Spleen (tissue), 11 donors: ENCODE results near the gene UIMC1. TPM values are rescaled to one million over a fixed set of nuclear protein-coding genes. Genes with fewer than 3 reads are reported as not detected.

Source experiments
- DNase-seq: peaks from one replicate; pipeline ENCODE4 v3.0.0-alpha.2; 2020
- H3K27ac ChIP-seq, 8 donors: fragments of 200-600 bp; sonication (generic) in 7 of 8; 1 replicate in 4 of 8; 2 replicates in 4 of 8; pipeline versions ENCODE4 v1.5.0 to v1.8.0; 2016 to 2021; ENCODE audit warnings: inconsistent platforms in 4 of 8, mild to moderate bottlenecking in 4 of 8, moderate library complexity in 1 of 8
- H3K27me3 ChIP-seq, 7 donors: fragments of 200-600 bp; sonication (generic) in 6 of 7; replicated peaks in 1 of 7; 1 replicate in 4 of 7; 2 replicates in 3 of 7; pipeline versions ENCODE4 v1.5.0 to v1.8.0; 2016 to 2021; ENCODE audit warnings: inconsistent platforms in 3 of 7, mild to moderate bottlenecking in 1 of 7
- H3K36me3 ChIP-seq, 6 donors: fragments of 200-600 bp; sonication (generic) in 5 of 6; 1 replicate in 4 of 6; 2 replicates in 2 of 6; pipeline versions ENCODE4 v1.5.0 to v1.8.0; 2016 to 2021; ENCODE audit warnings: inconsistent platforms in 2 of 6
- H3K4me1 ChIP-seq, 6 donors: fragments of 200-600 bp; sonication (generic) in 5 of 6; 1 replicate in 3 of 6; 2 replicates in 3 of 6; pipeline versions ENCODE4 v1.5.0 to v1.8.0; 2016 to 2021; ENCODE audit warnings: inconsistent platforms in 3 of 6
- H3K4me3 ChIP-seq, 8 donors: fragments of 200-600 bp; sonication (generic) in 7 of 8; 1 replicate in 4 of 8; 2 replicates in 4 of 8; pipeline versions ENCODE4 v1.5.0 to v1.8.0; 2016 to 2021; ENCODE audit warnings: inconsistent platforms in 4 of 8, mild to moderate bottlenecking in 4 of 8, moderate library complexity in 2 of 8
- H3K9me3 ChIP-seq, 8 donors: fragments of 200-600 bp; sonication (generic) in 7 of 8; 1 replicate in 4 of 8; 2 replicates in 4 of 8; pipeline versions ENCODE4 v1.5.0 to v1.8.0; 2016 to 2021; ENCODE audit warnings: inconsistent platforms in 4 of 8
- POLR2A ChIP-seq, 3 donors: fragments of 450-650 bp; IDR thresholded peaks; one replicate each; pipeline ENCODE4 v1.5.1; 2017; ENCODE audit warnings: antibody characterized with exemption in 3 of 3, mild to moderate bottlenecking in 1 of 3
- POLR2AphosphoS5 ChIP-seq, 3 donors: sonication (generic); formaldehyde crosslinking; IDR thresholded peaks; one replicate each; pipeline ENCODE4 v1.5.1; 2017; ENCODE audit warnings: antibody characterized with exemption in 3 of 3
- WGBS, 5 donors: extraction: QIAGEN DNeasy Blood & Tissue Kit in 3 of 5; methylation state at CpG; one replicate each; pipeline versions ENCODE4 v1.1.5 to v1.1.7; 2013 to 2018; 5-methylcytosine and 5-hydroxymethylcytosine counted together
- intact Hi-C: fragments of 100-400 bp; cut with DNase I; formaldehyde crosslinking; loops from one replicate; pipeline ENCODE4 v1.15.0; 2023; ENCODE audit warnings: low total_unique reads
- polyA plus RNA-seq, 3 donors: library from polyadenylated mRNA; stranded (reverse); fragments of 200-250 nt; gene quantifications; one replicate each; pipeline ENCODE4 v1.2.1, GENCODE V29; 2013
- total RNA-seq, 7 donors: library from RNA; depleted of rRNA in 3 of 7; stranded (reverse); fragments of >200 nt in 3 of 7; fragmentation: NEBNext Ultra II Directional in 4 of 7; extraction: Animal tissue kit (Norgen Biotek cat#: 25700) in 4 of 7; gene quantifications; one replicate each; pipeline versions ENCODE4 v1.1.0 to v1.2.1, GENCODE V29; 2016 to 2021
- TF ChIP-seq, protein P1 (sequence below), 11 experiments: fragments of 200-600 bp in 7 of 11; fragments of 450-650 bp in 4 of 11; sonication (generic) in 4 of 11; IDR thresholded peaks in 8 of 11; conservative IDR thresholded peaks in 3 of 11; 1 replicate in 7 of 11; 2 replicates in 4 of 11; pipeline versions ENCODE4 v1.4.0 to v1.8.0; 2016 to 2021; ENCODE audit warnings: antibody characterized with exemption in 11 of 11, inconsistent platforms in 4 of 11, mild to moderate bottlenecking in 1 of 11
- donor health status: healthy with polysubstance abuse.
- donor health status: DM: no; HTN: no; CAD: no; lungs with moderate emphysema.
- donor health status: DM: no; HTN: no; CAD: no.
- donor health status: Bipolar disorder and iron deficiency.
- donor health status: healthy.
- donor health status: DM: no; HTN: no; CAD: no.
- donor health status: DM: yes; HTN: yes; CAD: no.

The UIMC1 gene
- total and polyA plus RNA-seq, 10 donors, result 34.4 to 81.8 (median 53.8) TPM

DNA sequence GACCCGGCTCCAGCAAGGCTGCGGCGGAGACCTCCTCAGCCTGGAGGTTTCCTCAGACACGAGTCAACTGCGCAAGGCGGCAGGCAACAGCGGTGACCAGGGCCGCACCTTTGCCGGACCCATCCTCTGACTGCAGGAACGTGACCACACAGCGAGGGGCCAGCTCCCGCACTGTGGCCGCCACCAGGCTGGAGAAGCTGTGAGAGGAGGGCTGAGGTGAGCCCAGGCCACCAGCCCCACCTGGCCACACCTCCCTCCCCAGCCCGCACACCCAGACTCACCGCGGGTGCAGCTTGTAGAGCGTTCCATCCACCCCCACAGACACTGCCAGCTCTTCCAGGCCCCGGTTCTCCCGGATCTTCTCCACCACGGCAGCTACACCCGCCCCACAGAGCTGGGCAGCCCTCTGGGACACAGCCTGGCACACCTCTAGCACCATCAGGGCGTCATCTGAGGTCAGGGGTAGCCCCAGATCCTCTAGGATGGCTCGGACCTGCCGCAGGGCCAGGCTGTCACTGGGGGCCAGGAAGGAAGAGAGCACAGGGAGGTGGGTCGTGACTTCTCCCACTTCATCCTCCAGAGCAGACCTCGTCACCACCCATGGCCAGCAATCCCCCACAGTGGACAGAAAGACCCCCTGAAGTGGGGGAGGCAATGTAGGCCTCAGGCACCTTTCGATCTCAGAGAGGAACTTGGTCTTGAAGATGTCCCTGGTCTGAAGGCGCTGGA lies 125.4 kb downstream of the UIMC1 start:
- DNase-seq, result peak; percentile 71
- no peaks in the 10 kb centered on the region for H3K9me3 ChIP-seq
- WGBS, 5 donors, result 86 to 92% (median 90%) methylated on average over 18 to 28 of the region's 28 CpGs
- peaks cover 0 to 71% (median 9%) of the 10 kb centered on the region in 6 donors for H3K36me3 ChIP-seq
- intact Hi-C loops, result no loop called here
- peaks cover 0 to 41% (median 5%) of the 10 kb centered on the region in 7 donors for H3K27me3 ChIP-seq
- no peak overlapping the region for H3K27ac ChIP-seq
- TF ChIP-seq POLR2A (IDR thresholded peaks at IDR 0.05) (no peak), POLR2AphosphoS5 (IDR thresholded peaks at IDR 0.05) (peak in 1 of 3 donors; percentile 29)
- TF ChIP-seq, protein P1, sequence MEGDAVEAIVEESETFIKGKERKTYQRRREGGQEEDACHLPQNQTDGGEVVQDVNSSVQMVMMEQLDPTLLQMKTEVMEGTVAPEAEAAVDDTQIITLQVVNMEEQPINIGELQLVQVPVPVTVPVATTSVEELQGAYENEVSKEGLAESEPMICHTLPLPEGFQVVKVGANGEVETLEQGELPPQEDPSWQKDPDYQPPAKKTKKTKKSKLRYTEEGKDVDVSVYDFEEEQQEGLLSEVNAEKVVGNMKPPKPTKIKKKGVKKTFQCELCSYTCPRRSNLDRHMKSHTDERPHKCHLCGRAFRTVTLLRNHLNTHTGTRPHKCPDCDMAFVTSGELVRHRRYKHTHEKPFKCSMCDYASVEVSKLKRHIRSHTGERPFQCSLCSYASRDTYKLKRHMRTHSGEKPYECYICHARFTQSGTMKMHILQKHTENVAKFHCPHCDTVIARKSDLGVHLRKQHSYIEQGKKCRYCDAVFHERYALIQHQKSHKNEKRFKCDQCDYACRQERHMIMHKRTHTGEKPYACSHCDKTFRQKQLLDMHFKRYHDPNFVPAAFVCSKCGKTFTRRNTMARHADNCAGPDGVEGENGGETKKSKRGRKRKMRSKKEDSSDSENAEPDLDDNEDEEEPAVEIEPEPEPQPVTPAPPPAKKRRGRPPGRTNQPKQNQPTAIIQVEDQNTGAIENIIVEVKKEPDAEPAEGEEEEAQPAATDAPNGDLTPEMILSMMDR (IDR thresholded peaks at IDR 0.05 in 8 of 11, conservative IDR thresholded peaks at IDR 0.05 in 3 of 11), result no peak
- H3K4me1 ChIP-seq, result peaks cover 0 to 13% (median 0%) of the 10 kb centered on the region in 6 donors
- no peak overlapping the region for H3K4me3 ChIP-seq

DNA sequence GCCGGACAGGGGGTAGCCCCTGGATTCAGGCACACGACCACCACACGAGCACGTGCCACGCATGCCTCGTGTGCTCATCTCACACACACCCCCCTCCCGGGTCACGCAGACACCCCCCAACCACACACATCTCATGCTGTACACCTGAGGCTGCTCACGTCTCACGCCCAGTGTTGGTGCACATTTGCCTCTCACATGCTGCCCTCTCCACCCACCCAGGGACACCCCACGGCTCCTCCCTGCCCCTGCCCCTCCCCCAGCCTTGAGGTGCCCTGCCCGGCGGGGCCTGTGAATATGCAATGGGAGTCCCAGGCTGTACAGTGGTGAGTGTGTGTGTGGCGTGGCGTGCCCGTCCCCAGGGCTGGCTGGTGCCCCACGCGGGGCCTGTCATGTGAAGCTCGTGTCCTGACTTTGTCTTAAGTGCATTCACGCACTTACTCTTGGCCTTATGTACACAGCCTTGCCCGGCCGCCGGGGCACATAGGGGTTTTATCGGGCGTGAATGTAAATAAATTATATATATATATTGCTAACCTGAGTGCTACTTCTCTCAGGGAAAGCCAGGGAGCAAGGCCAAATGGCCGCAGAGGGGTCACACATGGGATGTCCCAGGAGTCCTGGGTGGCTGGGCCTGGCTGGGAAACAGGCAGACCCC lies 126.1 kb downstream of the UIMC1 start:
- intact Hi-C loops, result no loop called here
- DNase-seq, result no peak
- no peaks in the 10 kb centered on the region for H3K9me3 ChIP-seq
- peak in 1 of 3 donors; percentile 4 for TF ChIP-seq POLR2AphosphoS5 (IDR thresholded peaks at IDR 0.05)
- no peak for TF ChIP-seq POLR2A (IDR thresholded peaks at IDR 0.05)
- no peak overlapping the region for H3K27ac ChIP-seq
- H3K4me3 ChIP-seq, result no peak overlapping the region
- peaks cover 0 to 48% (median 7%) of the 10 kb centered on the region in 7 donors for H3K27me3 ChIP-seq
- peaks cover 0 to 64% (median 9%) of the 10 kb centered on the region in 6 donors for H3K36me3 ChIP-seq
- peaks cover 0 to 19% (median 0%) of the 10 kb centered on the region in 6 donors for H3K4me1 ChIP-seq
- 84 to 89% (median 87%) methylated on average over 24 to 26 of the region's 26 CpGs for WGBS, 5 donors

DNA sequence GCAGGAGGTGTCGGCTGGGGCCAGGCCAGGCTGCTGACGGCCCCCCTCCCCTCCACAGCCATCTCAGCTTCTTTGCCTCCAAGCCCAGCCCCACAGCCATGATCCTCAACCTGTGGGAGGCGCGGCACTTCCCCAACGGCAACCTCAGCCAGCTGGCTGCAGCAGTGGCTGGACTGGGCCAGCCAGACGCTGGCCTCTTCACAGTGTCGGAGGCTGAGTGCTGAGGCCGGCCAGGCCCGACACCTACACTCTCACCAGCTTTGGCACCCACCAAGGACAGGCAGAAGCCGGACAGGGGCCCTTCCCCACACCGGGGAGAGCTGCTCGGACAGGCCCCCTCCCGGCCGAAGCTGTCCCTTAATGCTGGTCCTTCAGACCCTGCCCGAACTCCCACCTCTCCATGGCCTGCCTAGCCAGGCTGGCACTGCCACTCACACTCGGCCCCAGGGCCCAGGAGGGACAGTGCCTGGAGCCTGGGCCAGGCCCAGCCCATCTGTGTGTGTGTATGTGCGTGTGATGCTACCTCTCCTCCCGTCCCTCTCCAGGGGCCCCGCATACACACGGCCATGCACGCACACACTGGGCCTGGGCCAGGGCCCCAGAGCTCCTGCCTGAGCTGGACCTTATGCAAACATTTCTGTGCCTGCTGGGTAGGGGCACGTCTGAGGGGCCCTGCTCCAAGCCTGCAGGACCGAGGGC lies 126.8 kb downstream of the UIMC1 start:
- Histone ChIP-seq H3K36me3 (peaks cover 0 to 57% (median 9%) of the 10 kb centered on the region in 6 donors), H3K27me3 (peaks cover 0 to 55% (median 7%) of the 10 kb centered on the region in 7 donors), H3K4me3 (no peak overlapping the region), H3K4me1 (peaks cover 0 to 13% (median 0%) of the 10 kb centered on the region in 6 donors), H3K9me3 (no peaks in the 10 kb centered on the region), H3K27ac (no peak overlapping the region)
- no peak for DNase-seq
- intact Hi-C loops, result no loop called here
- peak in 1 of 3 donors; percentile 31 for TF ChIP-seq POLR2AphosphoS5 (IDR thresholded peaks at IDR 0.05)
- TF ChIP-seq, protein P1 (IDR thresholded peaks at IDR 0.05 in 8 of 11, conservative IDR thresholded peaks at IDR 0.05 in 3 of 11), result no peak
- 68 to 83% (median 83%) methylated on average over 11 to 23 of the region's 23 CpGs for WGBS, 5 donors

GRCh38 chr5:176878906-176879662 lies 127.5 kb downstream of the UIMC1 start:
- peaks cover 0 to 62% (median 7%) of the 10 kb centered on the region in 7 donors for H3K27me3 ChIP-seq
- peaks cover 0 to 13% (median 0%) of the 10 kb centered on the region in 6 donors for H3K4me1 ChIP-seq
- intact Hi-C loops, result no loop called here
- no peak overlapping the region for H3K27ac ChIP-seq
- no peak for DNase-seq
- H3K36me3 ChIP-seq, result peaks cover 0 to 50% (median 9%) of the 10 kb centered on the region in 6 donors
- H3K9me3 ChIP-seq, result no peaks in the 10 kb centered on the region
- TF ChIP-seq, protein P1 (IDR thresholded peaks at IDR 0.05 in 8 of 11, conservative IDR thresholded peaks at IDR 0.05 in 3 of 11), result no peak
- TF ChIP-seq POLR2AphosphoS5 (IDR thresholded peaks at IDR 0.05) (peak in 1 of 3 donors; percentile 18), POLR2A (IDR thresholded peaks at IDR 0.05) (no peak)
- no peak overlapping the region for H3K4me3 ChIP-seq
- 69 to 88% (median 85%) methylated on average over 6 to 23 of the region's 23 CpGs for WGBS, 5 donors
